IMR-90 (cell line): ENCODE results near the gene CPXM1. TPM values are rescaled to one million over a fixed set of nuclear protein-coding genes. Genes with fewer than 3 reads are reported as not detected.

Experiments used
- ATAC-seq: fragments of 200-7000 bp; cut with Tn5 transposase; 2 replicates; pipeline ENCODE4 v1.9.1; 2020; ENCODE audit warnings: low read depth, mild to moderate bottlenecking, moderate library complexity
- BruUV-seq: library from RNA; stranded (reverse); fragments of 400-500 nt; replicated peaks from 2 replicates; lab custom pipeline; 2021; lab: Mats Ljungman, UMichigan
- CTCF ChIA-PET: fragments of 300-600 bp; formaldehyde crosslinking; extraction: SDS; loops from one replicate; lab custom pipeline; 2021; ENCODE audit warnings: antibody characterized with exemption; lab: Yijun Ruan, JAX
- POLR2A ChIA-PET: fragments of 300-600 bp; sonication (Branson Sonifier 250); formaldehyde crosslinking; loops from one replicate; lab custom pipeline; 2022; ENCODE audit warnings: antibody characterized with exemption; ENCODE audit not compliant: unreplicated experiment; lab: Charles Lee
- DNase-seq: peaks from one replicate; pipeline ENCODE4 v3.0.0; 2013
- H2AFZ ChIP-seq: replicated peaks from 2 replicates; pipeline ENCODE3; 2013; ENCODE audit warnings: low read length, mild to moderate bottlenecking; ENCODE audit not compliant: poor library complexity
- H2AK5ac ChIP-seq: 2 replicates; pipeline ENCODE4 v1.6.1; 2013; ENCODE audit warnings: low read depth, low read length, inconsistent platforms
- H2AK9ac ChIP-seq: replicated peaks from 2 replicates; pipeline ENCODE3; 2013; ENCODE audit warnings: mild to moderate bottlenecking, low read depth, low read length, moderate library complexity; ENCODE audit not compliant: poor library complexity
- H2BK120ac ChIP-seq: 2 replicates; pipeline ENCODE4 v1.6.1; 2013; ENCODE audit warnings: low read depth, low read length, inconsistent platforms
- H2BK15ac ChIP-seq: 3 replicates; pipeline ENCODE4 v1.6.1; 2013; ENCODE audit warnings: low read depth, low read length, inconsistent platforms
- H2BK20ac ChIP-seq: 2 replicates; pipeline ENCODE4 v1.6.1; 2013; ENCODE audit warnings: low read depth, mild to moderate bottlenecking, inconsistent platforms, low read length, moderate library complexity
- H2BK5ac ChIP-seq: 2 replicates; pipeline ENCODE4 v1.6.1; 2013; ENCODE audit warnings: mild to moderate bottlenecking, low read depth, low read length, inconsistent platforms; ENCODE audit not compliant: poor library complexity, severe bottlenecking
- H3K14ac ChIP-seq: replicated peaks from 2 replicates; pipeline ENCODE4 v1.6.1; 2013; ENCODE audit warnings: low read depth, low read length, inconsistent platforms
- H3K18ac ChIP-seq: 2 replicates; pipeline ENCODE4 v1.6.1; 2013; ENCODE audit warnings: low read depth, low read length, control low read depth
- H3K23ac ChIP-seq: 2 replicates; pipeline ENCODE4 v1.6.1; 2013; ENCODE audit warnings: low read depth, low read length, inconsistent platforms
- H3K27ac ChIP-seq: 2 replicates; pipeline ENCODE4 v1.5.1; 2013; ENCODE audit warnings: mild to moderate bottlenecking, control low read depth, low read length; ENCODE audit not compliant: insufficient read depth
- H3K27me3 ChIP-seq: 2 replicates; pipeline ENCODE4 v1.6.1; 2013; ENCODE audit warnings: low read length; ENCODE audit not compliant: control insufficient read depth, insufficient read depth
- H3K36me3 ChIP-seq: 2 replicates; pipeline ENCODE4 v1.6.1; 2013; ENCODE audit warnings: low read length, mixed read lengths; ENCODE audit not compliant: control insufficient read depth, insufficient read depth
- H3K4ac ChIP-seq: 2 replicates; pipeline ENCODE4 v1.6.1; 2013; ENCODE audit warnings: low read depth, low read length, inconsistent platforms
- H3K4me1 ChIP-seq: 2 replicates; pipeline ENCODE4 v1.6.1; 2013; ENCODE audit warnings: low read length, mixed read lengths; ENCODE audit not compliant: control insufficient read depth, insufficient read depth
- H3K4me2 ChIP-seq: 2 replicates; pipeline ENCODE4 v1.6.1; 2013; ENCODE audit warnings: low read depth, mild to moderate bottlenecking, control low read depth, low read length, moderate library complexity
- H3K4me3 ChIP-seq: 2 replicates; pipeline ENCODE4 v1.5.1; 2013; ENCODE audit warnings: low read depth, mild to moderate bottlenecking, control low read depth, low read length, moderate library complexity; ENCODE audit not compliant: insufficient read depth
- H3K56ac ChIP-seq: 2 replicates; pipeline ENCODE4 v1.6.1; 2013; ENCODE audit warnings: low read length, inconsistent platforms; ENCODE audit not compliant: insufficient read depth; ENCODE audit errors: extremely low read depth
- H3K79me1 ChIP-seq, 2 experiments: 2 replicates each; pipeline ENCODE4 v1.6.1; 2013; ENCODE audit warnings: low read length in 2 of 2, inconsistent platforms in 1 of 2, low read depth in 1 of 2
- H3K9ac ChIP-seq: 2 replicates; pipeline ENCODE4 v1.6.1; 2013; ENCODE audit warnings: low read depth, low read length, control low read depth
- H3K9me1 ChIP-seq: 2 replicates; pipeline ENCODE4 v1.6.1; 2013; ENCODE audit warnings: low read length, inconsistent platforms; ENCODE audit not compliant: insufficient read depth
- H3K9me3 ChIP-seq: 2 replicates; pipeline ENCODE4 v1.6.1; 2013; ENCODE audit warnings: low read length; ENCODE audit not compliant: control insufficient read depth, insufficient read depth
- H4K20me1 ChIP-seq: 2 replicates; pipeline ENCODE4 v1.6.1; 2013; ENCODE audit warnings: low read length, inconsistent platforms; ENCODE audit not compliant: insufficient read depth
- H4K5ac ChIP-seq: 2 replicates; pipeline ENCODE4 v1.6.1; 2013; ENCODE audit warnings: mild to moderate bottlenecking, low read depth, low read length, control low read depth
- H4K8ac ChIP-seq, 2 experiments: 2 replicates each; pipeline ENCODE4 v1.6.1; 2013; ENCODE audit warnings: low read depth in 2 of 2, low read length in 2 of 2, control low read depth in 1 of 2, inconsistent platforms in 1 of 2
- H4K91ac ChIP-seq: 2 replicates; pipeline ENCODE4 v1.6.1; 2013; ENCODE audit warnings: low read depth, low read length, inconsistent platforms; ENCODE audit not compliant: insufficient read depth
- CEBPB ChIP-seq: IDR thresholded peaks from 2 replicates; pipeline ENCODE4 v1.6.1; 2012; ENCODE audit warnings: low read depth, low read length, improper control_type of control experiment
- CHD1 ChIP-seq: IDR thresholded peaks from 2 replicates; pipeline ENCODE4 v1.6.1; 2012; ENCODE audit warnings: low read depth, low read length, improper control_type of control experiment
- ELK1 ChIP-seq: fragments of 150-350 bp; IDR thresholded peaks from 2 replicates; pipeline ENCODE4 v1.6.1; 2016; ENCODE audit warnings: low read depth, mild to moderate bottlenecking, low read length, moderate library complexity, borderline replicate concordance
- MAFK ChIP-seq: IDR thresholded peaks from 2 replicates; pipeline ENCODE4 v1.6.1; 2012; ENCODE audit warnings: low read depth, low read length, improper control_type of control experiment
- MXI1 ChIP-seq: IDR thresholded peaks from 2 replicates; pipeline ENCODE4 v1.6.1; 2012; ENCODE audit warnings: low read depth, mild to moderate bottlenecking, low read length, moderate library complexity, borderline replicate concordance
- NFE2L2 ChIP-seq: fragments of 150-350 bp; IDR thresholded peaks from 2 replicates; pipeline ENCODE4 v1.6.1; 2016; ENCODE audit warnings: low read depth, mild to moderate bottlenecking, low read length
- RAD21 ChIP-seq: IDR thresholded peaks from 2 replicates; pipeline ENCODE4 v1.6.1; 2012; ENCODE audit warnings: low read length, improper control_type of control experiment
- SMC3 ChIP-seq: fragments of 150-350 bp; IDR thresholded peaks from 2 replicates; pipeline ENCODE4 v1.6.1; 2016; ENCODE audit warnings: low read depth, mild to moderate bottlenecking, antibody characterized with exemption, low read length, moderate library complexity
- WGBS, 2 experiments: methylation state at CpG; one replicate each; pipeline versions ENCODE4 v1.1.5 to v1.1.7; 2013; ENCODE audit warnings: missing lambda C conversion rate in 2 of 2; ENCODE audit not compliant: insufficient read length in 1 of 2; ENCODE audit errors: extremely low coverage in 2 of 2; 5-methylcytosine and 5-hydroxymethylcytosine counted together
- dilution Hi-C: fragments of 300-500 bp; cut with HindIII; formaldehyde crosslinking; loops from one replicate; pipeline ENCODE4 v1.14.3; 2018; ENCODE audit warnings: low sequenced_read_pairs; ENCODE audit not compliant: unreplicated experiment
- in situ Hi-C: fragments of 300-500 bp; cut with MboI; formaldehyde crosslinking; loops from 3 replicates; pipeline ENCODE4 v1.14.3; 2019; ENCODE audit warnings: low sequenced_read_pairs, inconsistent platforms, mixed read lengths
- intact Hi-C: fragments of 100-400 bp; cut with micrococcal nuclease; formaldehyde crosslinking; loops from 2 replicates; pipeline ENCODE4 v1.10.0; 2022
- polyA plus RNA-seq, 3 experiments: library from polyadenylated mRNA; depleted of rRNA; stranded (reverse); fragments of >200 nt; gene quantifications; 2 replicates each; pipeline ENCODE4 v1.2.3, GENCODE V29; 2012; ENCODE audit warnings: low replicate concordance in 1 of 3
- total RNA-seq: library from RNA; depleted of rRNA; stranded (reverse); fragments of >200 nt; gene quantifications from 2 replicates; pipeline ENCODE4 v1.2.3, GENCODE V29; 2012
- TF ChIP-seq, protein P1 (sequence below): fragments of 150-350 bp; IDR thresholded peaks from 2 replicates; pipeline ENCODE4 v1.6.1; 2017; ENCODE audit warnings: mild to moderate bottlenecking, antibody characterized with exemption, low read length, low read depth

The CPXM1 gene
- total and polyA plus RNA-seq, 2 of the 4 experiments (the other 2 are of a cell fraction), result 1.1 to 4.6 TPM

DNA sequence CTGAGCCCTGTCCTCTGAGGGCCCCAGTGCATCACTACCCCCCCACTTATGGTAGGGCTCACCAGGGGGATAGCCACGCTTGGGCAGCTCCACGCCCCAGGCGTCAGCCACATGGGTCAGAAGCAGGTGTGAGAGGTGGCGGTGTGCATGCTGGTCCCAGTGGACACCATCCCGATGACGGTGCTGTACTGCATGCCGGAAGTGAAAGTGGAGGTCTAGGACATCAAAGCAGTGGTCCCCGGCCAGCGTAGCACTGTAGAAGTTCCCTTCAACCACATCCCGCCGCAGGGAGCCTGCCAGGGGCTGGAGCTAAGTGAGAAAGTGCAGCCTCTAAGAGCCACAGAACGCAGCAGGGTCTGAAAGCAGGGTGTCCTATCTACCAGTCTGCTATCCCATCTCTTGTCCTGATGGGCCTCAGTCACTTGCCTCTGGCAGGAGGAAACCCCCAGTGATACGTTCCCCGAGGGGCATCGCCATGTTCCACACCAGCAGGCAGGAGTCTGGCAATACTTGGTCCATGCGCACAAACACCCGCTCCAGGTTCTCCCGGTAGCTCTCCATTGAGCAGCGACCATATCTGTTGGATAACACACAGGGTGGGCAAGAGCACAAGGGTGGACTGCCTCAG is 37.9 kb upstream of the CPXM1 start:
- Histone ChIP-seq H3K18ac (no peak overlapping the region), H3K4me2 (no peak overlapping the region), H4K8ac (no peak overlapping the region), H4K5ac (no peak overlapping the region), H3K4me1 (peaks cover 8% of the 10 kb centered on the region), H3K9me1 (peaks cover 25% of the 10 kb centered on the region), H3K27ac (no peak overlapping the region), H3K23ac (no peak overlapping the region), H3K27me3 (no peaks in the 10 kb centered on the region), H2BK15ac (no peak overlapping the region), H3K9me3 (no peaks in the 10 kb centered on the region), H3K36me3 (peaks cover 26% of the 10 kb centered on the region), H2BK5ac (no peak overlapping the region), H3K79me1 (peaks cover 20 to 41% of the 10 kb centered on the region in 2 experiments), H4K91ac (no peak overlapping the region), H2AK5ac (no peak overlapping the region), H2BK120ac (no peak overlapping the region), H2AFZ (no peak overlapping the region), H3K9ac (no peak overlapping the region), H4K20me1 (no peaks in the 10 kb centered on the region), H3K56ac (no peak overlapping the region), H2BK20ac (no peak overlapping the region), H2AK9ac (no peak overlapping the region), H3K4me3 (no peak overlapping the region), H3K14ac (no peak overlapping the region), H3K4ac (no peak overlapping the region)
- dilution Hi-C loops (no loop called here), intact Hi-C loops (no loop called here), in situ Hi-C loops (loop anchor here (25.0 kb wide), 1 partner anchor 326 kb away; the partner anchor contains the start of gene ZNF343)
- ATAC-seq (no peak), DNase-seq (no peak)
- 98% methylated on average over 11 of the region's 19 CpGs; no CpG with 5 or more reads in 1 of the 2 experiments for WGBS, 2 experiments
- ChIA-PET POLR2A (no interaction called here), CTCF (no interaction called here)
- BruUV-seq, result no TSS peak
- TF ChIP-seq, protein P1, sequence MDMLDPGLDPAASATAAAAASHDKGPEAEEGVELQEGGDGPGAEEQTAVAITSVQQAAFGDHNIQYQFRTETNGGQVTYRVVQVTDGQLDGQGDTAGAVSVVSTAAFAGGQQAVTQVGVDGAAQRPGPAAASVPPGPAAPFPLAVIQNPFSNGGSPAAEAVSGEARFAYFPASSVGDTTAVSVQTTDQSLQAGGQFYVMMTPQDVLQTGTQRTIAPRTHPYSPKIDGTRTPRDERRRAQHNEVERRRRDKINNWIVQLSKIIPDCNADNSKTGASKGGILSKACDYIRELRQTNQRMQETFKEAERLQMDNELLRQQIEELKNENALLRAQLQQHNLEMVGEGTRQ, result no peak
- no peak for TF ChIP-seq NFE2L2
- TF ChIP-seq CEBPB, result no peak
- no peak for TF ChIP-seq SMC3
- no peak for TF ChIP-seq CHD1
- no peak for TF ChIP-seq MAFK
- TF ChIP-seq ELK1, result no peak
- no peak for TF ChIP-seq RAD21
- TF ChIP-seq MXI1, result no peak
